Small intestine (tissue), 7 donors: ENCODE results near the gene ZMPSTE24. TPM values are rescaled to one million over a fixed set of nuclear protein-coding genes. Genes with fewer than 3 reads are reported as not detected.

Experiments
- DNase-seq, 2 donors: peaks; one replicate each; pipeline versions ENCODE4 v3.0.0 to v3.0.0-alpha.2; 2013
- FAIRE-seq: peaks from 2 replicates; lab custom pipeline; 2012; peaks lifted over from hg19 to GRCh38; lab: Jason Lieb, UNC
- H3K27ac ChIP-seq, 3 donors: one replicate each; pipeline ENCODE4 v1.5.1; 2013; ENCODE audit warnings: low read length in 2 of 3, mild to moderate bottlenecking in 2 of 3, control low read depth in 1 of 3, inconsistent platforms in 1 of 3, low read depth in 1 of 3, moderate library complexity in 1 of 3
- H3K27me3 ChIP-seq, 3 donors: one replicate each; pipeline ENCODE4 v1.6.1; 2013; ENCODE audit warnings: low read length in 3 of 3, inconsistent platforms in 1 of 3; ENCODE audit not compliant: control insufficient read depth in 3 of 3, insufficient read depth in 3 of 3
- H3K36me3 ChIP-seq, 3 donors: one replicate each; pipeline ENCODE4 v1.6.1; 2013; ENCODE audit warnings: low read length in 3 of 3, inconsistent platforms in 1 of 3, low read depth in 1 of 3, mild to moderate bottlenecking in 1 of 3, moderate library complexity in 1 of 3; ENCODE audit not compliant: control insufficient read depth in 3 of 3, insufficient read depth in 2 of 3
- H3K4me1 ChIP-seq, 3 donors: one replicate each; pipeline ENCODE4 v1.6.1; 2013; ENCODE audit warnings: low read length in 2 of 3, inconsistent platforms in 1 of 3, low read depth in 1 of 3, mild to moderate bottlenecking in 1 of 3, moderate library complexity in 1 of 3; ENCODE audit not compliant: control insufficient read depth in 3 of 3, insufficient read depth in 2 of 3
- H3K4me3 ChIP-seq, 3 donors: one replicate each; pipeline ENCODE4 v1.5.1; 2013; ENCODE audit warnings: low read length in 3 of 3, control low read depth in 1 of 3, inconsistent platforms in 1 of 3, low read depth in 1 of 3, mild to moderate bottlenecking in 1 of 3, moderate library complexity in 1 of 3
- H3K9me3 ChIP-seq, 2 donors: one replicate each; pipeline ENCODE4 v1.6.1; 2013; ENCODE audit warnings: low read depth in 1 of 2, low read length in 1 of 2; ENCODE audit not compliant: control insufficient read depth in 2 of 2, insufficient read depth in 1 of 2
- WGBS, 3 donors: extraction: QIAGEN DNeasy Blood & Tissue Kit; methylation state at CpG; one replicate each; pipeline ENCODE4 v1.1.7; 2013; 5-methylcytosine and 5-hydroxymethylcytosine counted together
- polyA plus RNA-seq, 4 donors: library from polyadenylated mRNA; stranded (reverse) in 3 of 4; unstranded in 1 of 4; fragments of 200-250 nt in 3 of 4; fragments of 120-200 nt in 1 of 4; gene quantifications; one replicate each; pipeline versions ENCODE4 v1.2.1 to v1.2.3, GENCODE V29; 2013
- donor health status: healthy with polysubstance abuse.
- donor health status: control.
- donor health status: control.
- donor health status: Bipolar disorder and iron deficiency.
- donor health status: healthy.

ZMPSTE24 gene
- polyA plus RNA-seq, 4 donors, result 9.8 to 45.0 (median 22.2) TPM

GRCh38 chr1:40248412-40248811 lies 9.6 kb upstream of the ZMPSTE24 start:
- FAIRE-seq (no peak), DNase-seq (no peak)
- Histone ChIP-seq H3K36me3 (no peaks in the 10 kb centered on the region), H3K9me3 (no peaks in the 10 kb centered on the region), H3K4me1 (peaks cover 0 to 15% (median 0%) of the 10 kb centered on the region in 3 donors), H3K4me3 (no peak overlapping the region), H3K27me3 (no peaks in the 10 kb centered on the region), H3K27ac (no peak overlapping the region)

DNA sequence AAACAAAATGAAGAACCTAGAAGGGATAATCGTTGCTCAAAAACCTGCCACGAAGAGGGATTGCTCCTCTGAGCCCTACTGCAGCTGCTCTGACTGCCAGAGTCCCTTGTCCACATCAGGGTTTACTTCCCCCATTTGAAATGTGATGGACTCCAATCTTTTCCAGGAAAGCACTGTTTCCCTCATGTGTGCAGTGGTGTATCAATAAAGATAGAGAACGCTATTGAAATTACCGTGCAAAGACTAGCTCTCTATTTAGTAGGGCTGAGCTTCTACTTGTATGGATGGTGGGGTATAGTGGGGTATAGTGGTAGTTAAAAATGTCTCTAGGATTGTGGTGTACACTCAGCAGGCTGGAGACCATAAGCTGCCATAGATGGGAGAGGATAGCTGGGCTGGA lies 6.6 kb upstream of the ZMPSTE24 start:
- DNase-seq (no peak), FAIRE-seq (no peak)
- Histone ChIP-seq H3K4me3 (no peak overlapping the region), H3K27ac (no peak overlapping the region), H3K4me1 (peaks cover 0 to 6% (median 0%) of the 10 kb centered on the region in 3 donors), H3K27me3 (no peaks in the 10 kb centered on the region), H3K9me3 (no peaks in the 10 kb centered on the region), H3K36me3 (no peaks in the 10 kb centered on the region)
- WGBS, 3 donors, result 73 to 86% (median 74%) methylated on average over 4 of the region's 4 CpGs

GRCh38 chr1:40252601-40253000 lies 5.4 kb upstream of the ZMPSTE24 start:
- no peak for FAIRE-seq
- DNase-seq, result no peak
- no peaks in the 10 kb centered on the region for H3K9me3 ChIP-seq
- peaks cover 0 to 5% (median 0%) of the 10 kb centered on the region in 3 donors for H3K4me1 ChIP-seq
- WGBS, 3 donors, result 68 to 100% (median 95%) methylated on average over 2 of the region's 2 CpGs
- H3K27me3 ChIP-seq, result no peaks in the 10 kb centered on the region
- no peaks in the 10 kb centered on the region for H3K36me3 ChIP-seq
- H3K27ac ChIP-seq, result no peak overlapping the region
- no peak overlapping the region for H3K4me3 ChIP-seq

- Histone ChIP-seq H3K27me3 (no peaks in the 10 kb centered on the region), H3K4me1 (peaks cover 0 to 6% (median 2%) of the 10 kb centered on the region in 3 donors), H3K4me3 (no peak overlapping the region), H3K36me3 (peaks cover 0 to 9% (median 0%) of the 10 kb centered on the region in 3 donors), H3K27ac (no peak overlapping the region), H3K9me3 (no peaks in the 10 kb centered on the region)
- no peak for FAIRE-seq
- DNase-seq, result no peak
Measured at GRCh38 chr1:40255231-40255630, 2.8 kb upstream of the ZMPSTE24 start.

GRCh38 chr1:40256401-40257084 lies 1.5 kb upstream of the ZMPSTE24 start:
- Histone ChIP-seq H3K27ac (peak overlapping the region in 2 of 3 donors; percentile 32 to 95), H3K4me3 (peak overlapping the region in 1 of 3 donors; percentile 80), H3K27me3 (no peaks in the 10 kb centered on the region), H3K9me3 (no peaks in the 10 kb centered on the region), H3K36me3 (peaks cover 0 to 14% (median 7%) of the 10 kb centered on the region in 3 donors), H3K4me1 (peaks cover 0 to 6% (median 2%) of the 10 kb centered on the region in 3 donors)
- DNase-seq (peak in 1 of 2 donors; percentile 27), FAIRE-seq (no peak)
- WGBS, 3 donors, result 27 to 50% (median 35%) methylated on average over 6 of the region's 6 CpGs

GRCh38 chr1:40257313-40257687 lies 736 bp upstream of the ZMPSTE24 start:
- Histone ChIP-seq H3K27me3 (no peaks in the 10 kb centered on the region), H3K27ac (peak overlapping the region; percentile 95 to 100 (median 98)), H3K36me3 (peaks cover 0 to 17% (median 7%) of the 10 kb centered on the region in 3 donors), H3K9me3 (no peaks in the 10 kb centered on the region), H3K4me1 (peaks cover 0 to 6% (median 2%) of the 10 kb centered on the region in 3 donors), H3K4me3 (peak overlapping the region; percentile 78 to 88 (median 80))
- DNase-seq (no peak), FAIRE-seq (no peak)
- WGBS, 3 donors, result 0% methylated on average over 16 of the region's 16 CpGs

- Histone ChIP-seq H3K36me3 (peaks cover 2 to 17% (median 9%) of the 10 kb centered on the region in 3 donors), H3K4me3 (peak overlapping the region; percentile 78 to 94 (median 80)), H3K9me3 (no peaks in the 10 kb centered on the region), H3K27ac (peak overlapping the region; percentile 52 to 100 (median 67)), H3K27me3 (no peaks in the 10 kb centered on the region), H3K4me1 (peaks cover 0 to 6% (median 2%) of the 10 kb centered on the region in 3 donors)
- DNase-seq (peak in 1 of 2 donors; percentile 9), FAIRE-seq (no peak)
- WGBS, 3 donors, result 0 to 1% (median 0%) methylated on average over 10 of the region's 10 CpGs
Measured at GRCh38 chr1:40258445-40258769, 371 bp downstream of the ZMPSTE24 start.

GRCh38 chr1:40264354-40264781 lies 6.3 kb downstream of the ZMPSTE24 start:
- no peaks in the 10 kb centered on the region for H3K9me3 ChIP-seq
- H3K36me3 ChIP-seq, result peaks cover 4 to 42% (median 26%) of the 10 kb centered on the region in 3 donors
- H3K27me3 ChIP-seq, result no peaks in the 10 kb centered on the region
- no peak overlapping the region for H3K4me3 ChIP-seq
- 82 to 94% (median 83%) methylated on average over 3 of the region's 3 CpGs for WGBS, 3 donors
- DNase-seq (no peak), FAIRE-seq (no peak)
- peaks cover 0 to 2% (median 0%) of the 10 kb centered on the region in 3 donors for H3K4me1 ChIP-seq
- no peak overlapping the region for H3K27ac ChIP-seq

GRCh38 chr1:40265298-40265697 lies 7.3 kb downstream of the ZMPSTE24 start:
- Histone ChIP-seq H3K27me3 (no peaks in the 10 kb centered on the region), H3K27ac (no peak overlapping the region), H3K4me1 (no peaks in the 10 kb centered on the region), H3K4me3 (no peak overlapping the region), H3K36me3 (peaks cover 4 to 37% (median 27%) of the 10 kb centered on the region in 3 donors), H3K9me3 (no peaks in the 10 kb centered on the region)
- DNase-seq (no peak), FAIRE-seq (no peak)
